GM19351 (cell line): ENCODE results near the gene PCSK4.
"Not testable (repeated sequence)": the region's sequence is repeated elsewhere in the genome, so short reads cannot be mapped to it uniquely, and the experiment has no call there.

Experiments used
- ATAC-seq: cut with Tn5 transposase; IDR thresholded peaks from one replicate; pipeline ENCODE4 v1.9.1; 2021; ENCODE audit warnings: mild to moderate bottlenecking, moderate library complexity; ENCODE audit not compliant: unreplicated experiment

PCSK4 gene

DNA sequence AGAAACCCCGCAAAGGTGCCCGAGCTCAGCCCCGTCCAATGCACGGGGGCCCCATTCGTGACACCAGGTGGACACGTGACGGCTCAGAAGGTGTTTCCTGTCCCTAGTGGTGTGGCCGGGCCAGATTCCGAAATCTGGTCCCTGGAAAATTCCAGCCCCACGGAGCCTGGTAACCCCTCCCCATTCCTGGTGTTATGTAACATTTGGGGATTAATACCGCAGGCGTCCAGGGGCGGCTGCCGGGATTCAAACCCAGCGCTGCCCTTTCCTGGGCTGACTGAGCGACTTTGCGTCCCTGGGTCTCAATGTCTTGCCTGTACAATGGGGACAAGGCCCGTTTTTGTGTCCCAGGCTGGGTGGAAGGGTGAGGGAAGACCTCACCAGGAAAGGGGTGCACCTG lies 32.7 kb upstream of the PCSK4 start:
- ATAC-seq: no peak

DNA sequence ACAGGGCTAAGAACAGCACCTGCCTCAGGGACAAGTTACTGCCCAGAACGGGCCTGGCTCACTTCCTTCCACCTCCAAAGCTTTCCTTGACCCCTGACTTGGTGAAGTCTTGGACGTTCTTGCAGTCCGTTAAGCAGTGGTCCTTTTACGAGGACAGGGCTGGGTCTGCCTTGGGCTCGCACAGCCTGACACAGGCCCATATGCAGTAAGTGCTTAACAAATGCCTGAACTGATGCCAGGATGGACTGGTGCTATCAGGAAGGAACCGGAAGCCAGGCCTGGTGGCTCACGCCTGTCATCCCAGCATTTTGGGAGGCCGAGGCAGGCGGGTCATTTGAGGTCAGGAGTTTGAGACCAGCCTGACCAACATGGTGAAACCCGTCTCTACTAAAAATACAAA lies 31.9 kb upstream of the PCSK4 start:
- no peak for ATAC-seq

DNA sequence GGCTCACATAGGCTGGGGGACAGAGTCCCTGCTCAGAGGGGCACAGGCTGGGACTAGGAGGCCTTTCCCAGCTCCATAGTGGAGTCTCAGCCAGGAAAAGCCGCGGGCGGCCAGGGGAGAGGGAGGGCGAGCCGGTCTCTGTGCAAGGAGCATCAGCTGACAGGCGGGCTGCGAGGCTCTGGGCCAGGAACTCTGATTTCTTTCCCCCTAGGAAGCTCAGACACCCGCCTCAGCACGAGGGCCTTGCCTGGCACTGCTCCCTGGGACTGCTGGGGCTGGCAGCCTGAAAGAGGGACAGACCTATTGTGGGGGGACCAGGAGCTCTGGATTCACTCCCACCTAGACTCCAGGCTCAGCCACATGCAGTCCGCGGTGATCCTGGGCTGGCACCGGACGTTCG lies 31.5 kb upstream of the PCSK4 start:
- ATAC-seq: no peak

DNA sequence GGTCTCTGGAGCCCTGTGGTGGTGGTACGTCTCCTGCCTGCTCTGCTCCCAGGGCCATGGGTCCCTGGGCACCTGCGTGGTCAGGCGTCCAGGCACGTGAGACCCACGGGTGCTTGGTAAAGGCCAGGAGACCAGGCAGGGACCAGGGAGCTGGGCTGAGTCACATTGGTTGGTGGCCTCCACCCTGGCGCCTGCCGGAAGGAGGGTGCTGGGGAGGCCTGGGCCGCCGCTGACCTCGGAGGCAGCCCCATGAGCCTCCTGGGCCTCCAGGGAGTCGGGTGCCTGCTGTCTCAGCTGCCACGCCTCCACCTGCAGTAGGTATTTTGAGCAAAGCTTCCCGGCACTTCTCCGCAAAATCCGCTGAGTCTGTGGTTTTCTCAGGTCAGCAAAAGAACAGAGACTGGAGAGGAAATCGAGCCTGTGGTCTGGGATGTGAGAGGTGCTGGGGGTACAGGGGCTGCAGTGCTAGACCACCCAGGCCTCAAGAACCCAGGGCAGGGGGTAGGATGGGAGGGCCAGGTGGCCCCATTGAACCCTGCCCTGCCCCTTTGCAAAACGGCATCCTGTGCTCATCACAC lies 30.1 kb upstream of the PCSK4 start:
- no peak for ATAC-seq

DNA sequence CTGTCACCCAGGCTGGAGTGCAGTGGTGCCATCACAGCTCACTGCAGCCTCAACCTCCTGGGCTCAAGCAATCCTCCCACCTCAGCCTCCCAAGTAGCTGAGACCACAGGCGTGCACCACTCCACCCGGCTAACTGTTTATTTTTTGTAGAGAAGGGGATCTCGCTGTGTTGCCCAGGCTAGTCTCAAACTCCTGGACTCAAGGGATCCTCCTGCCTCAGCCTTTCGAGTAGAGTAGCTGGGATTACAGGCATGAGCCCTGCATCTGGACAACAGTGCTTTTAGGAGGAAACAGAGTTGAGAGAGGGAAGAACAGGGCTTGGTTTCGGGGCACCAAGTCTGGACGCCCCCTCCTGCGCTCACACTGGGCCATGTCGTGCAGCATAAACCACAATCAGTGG lies 29.7 kb upstream of the PCSK4 start:
- not testable (repeated sequence) for ATAC-seq

DNA sequence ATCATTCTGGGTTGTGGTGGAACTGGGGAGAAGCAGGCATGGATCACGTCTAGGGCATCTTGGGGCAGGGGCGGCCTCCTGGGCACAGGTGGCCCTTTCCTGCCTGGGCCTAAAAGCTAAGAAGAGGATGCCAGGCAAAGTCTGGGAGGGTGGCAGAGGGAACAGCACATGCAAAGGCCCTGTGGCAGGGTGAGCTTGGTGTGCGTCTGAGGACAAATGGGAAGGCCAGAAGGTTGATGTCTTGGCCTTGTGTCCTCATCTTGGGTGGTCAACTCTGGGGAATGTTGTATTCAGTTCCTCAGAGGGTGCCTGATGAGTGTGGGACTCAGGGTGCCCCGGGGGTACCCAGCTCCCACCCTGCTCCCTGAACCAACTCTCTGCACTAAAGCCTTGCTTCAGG lies 28.3 kb upstream of the PCSK4 start:
- no peak for ATAC-seq

DNA sequence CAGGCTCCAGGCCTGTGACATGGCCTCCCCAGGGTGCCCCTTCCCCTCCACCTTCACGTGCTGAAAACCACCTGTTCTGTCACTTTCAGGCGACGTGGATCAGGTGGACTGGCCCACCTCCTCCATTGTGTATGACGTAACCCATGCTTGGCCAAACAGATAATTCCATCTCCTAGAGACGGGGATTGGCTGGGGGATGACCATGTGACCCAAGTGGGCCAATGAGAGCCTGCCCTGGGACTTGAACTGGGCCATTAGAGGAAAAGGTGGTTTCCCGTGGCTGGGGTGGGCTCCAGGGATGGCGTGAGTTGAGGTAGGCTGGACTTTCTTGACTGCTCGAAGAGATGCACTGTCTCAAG lies 26.2 kb upstream of the PCSK4 start:
- no peak for ATAC-seq

DNA sequence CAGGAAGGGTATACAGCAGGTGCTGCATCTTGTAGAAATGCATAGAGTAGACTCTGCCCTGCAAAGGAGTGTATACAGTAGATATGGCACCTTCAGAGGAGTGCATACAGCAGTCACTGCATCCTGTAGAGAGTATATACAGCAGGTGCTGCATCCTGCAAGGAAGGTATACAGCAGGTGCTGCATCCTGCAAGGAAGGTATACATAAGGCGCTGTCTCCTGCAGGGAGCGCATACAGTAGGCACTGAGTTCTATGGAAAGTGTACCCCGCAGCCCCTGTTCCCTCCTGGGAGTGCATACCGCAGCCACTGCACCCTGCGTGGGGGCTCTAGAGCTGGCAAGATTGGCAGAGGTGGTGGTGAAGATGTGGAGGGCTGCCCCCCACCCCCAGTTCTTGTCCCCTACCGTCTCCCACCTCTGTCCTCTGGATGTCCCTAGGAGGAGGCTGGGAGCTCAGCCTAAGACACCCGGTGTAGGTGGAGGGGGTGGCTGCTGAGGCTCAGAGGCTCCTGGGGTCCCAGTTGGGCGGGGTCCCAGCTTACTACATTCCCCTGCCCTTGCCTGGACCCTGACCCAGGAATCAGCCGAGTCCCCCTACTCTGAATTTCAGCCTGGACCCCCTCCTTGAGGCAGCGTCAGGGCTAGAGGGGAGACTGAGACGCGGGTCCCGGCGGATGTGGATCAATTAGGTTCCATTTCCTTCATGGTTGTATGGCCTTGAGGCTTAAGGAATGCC lies 25.0 kb upstream of the PCSK4 start:
- ATAC-seq: no peak

DNA sequence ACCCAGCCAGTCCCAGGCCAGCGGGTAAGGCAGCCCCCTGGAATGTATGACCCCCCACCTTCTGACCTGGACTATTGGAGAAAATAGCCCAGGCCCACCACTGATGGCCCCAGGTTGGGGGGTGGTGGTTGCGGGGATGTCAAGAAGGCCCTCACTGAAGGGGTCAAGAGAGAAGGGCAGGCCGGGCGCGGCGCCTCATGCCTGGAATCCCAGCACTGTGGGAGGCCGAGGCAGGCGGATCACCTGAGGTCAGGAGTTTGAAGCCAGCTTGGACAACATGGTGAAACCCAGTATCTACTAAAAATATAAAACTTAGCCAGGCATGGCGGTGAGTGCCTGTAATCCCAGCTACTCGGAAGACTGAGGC lies 24.1 kb upstream of the PCSK4 start:
- no peak for ATAC-seq

DNA sequence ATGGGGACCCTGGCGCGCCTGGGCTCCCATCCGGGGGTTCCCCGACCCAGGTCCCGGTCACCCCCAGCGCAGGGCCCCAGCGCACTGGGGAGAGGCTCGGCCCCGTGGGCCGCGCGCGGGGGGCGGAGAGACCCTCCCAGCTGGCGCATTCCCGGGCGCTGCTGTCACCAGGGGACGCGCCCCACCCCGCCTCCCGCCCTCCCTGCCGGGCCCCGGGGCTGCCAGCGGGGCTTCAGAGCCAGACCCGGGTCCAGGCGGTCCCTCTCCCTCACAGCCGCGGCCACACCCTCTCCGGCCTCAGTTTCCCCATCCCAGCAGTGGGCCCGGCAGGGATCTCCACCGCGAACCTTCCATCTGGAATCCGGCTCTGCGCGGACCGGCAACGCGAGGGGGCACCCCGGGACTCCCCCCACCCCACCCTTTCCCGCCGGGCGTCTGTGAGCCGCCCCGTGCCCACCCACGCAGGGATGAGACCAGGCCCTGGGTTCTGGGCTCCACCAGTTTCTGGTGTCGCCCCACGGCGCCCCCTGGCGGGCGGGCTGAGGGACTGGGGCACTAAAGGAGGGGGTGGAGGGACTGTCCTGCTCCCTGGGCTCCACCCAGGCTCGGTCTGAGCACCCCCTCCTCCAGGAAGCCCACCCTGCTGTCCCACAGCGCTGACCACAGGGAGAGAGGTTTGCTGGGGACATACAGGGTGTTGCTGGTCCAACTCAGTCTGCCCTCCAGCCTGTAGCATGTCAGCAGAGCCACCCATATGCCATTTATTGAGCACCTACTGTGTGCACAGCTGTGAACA lies 23.5 kb upstream of the PCSK4 start:
- ATAC-seq: no peak

DNA sequence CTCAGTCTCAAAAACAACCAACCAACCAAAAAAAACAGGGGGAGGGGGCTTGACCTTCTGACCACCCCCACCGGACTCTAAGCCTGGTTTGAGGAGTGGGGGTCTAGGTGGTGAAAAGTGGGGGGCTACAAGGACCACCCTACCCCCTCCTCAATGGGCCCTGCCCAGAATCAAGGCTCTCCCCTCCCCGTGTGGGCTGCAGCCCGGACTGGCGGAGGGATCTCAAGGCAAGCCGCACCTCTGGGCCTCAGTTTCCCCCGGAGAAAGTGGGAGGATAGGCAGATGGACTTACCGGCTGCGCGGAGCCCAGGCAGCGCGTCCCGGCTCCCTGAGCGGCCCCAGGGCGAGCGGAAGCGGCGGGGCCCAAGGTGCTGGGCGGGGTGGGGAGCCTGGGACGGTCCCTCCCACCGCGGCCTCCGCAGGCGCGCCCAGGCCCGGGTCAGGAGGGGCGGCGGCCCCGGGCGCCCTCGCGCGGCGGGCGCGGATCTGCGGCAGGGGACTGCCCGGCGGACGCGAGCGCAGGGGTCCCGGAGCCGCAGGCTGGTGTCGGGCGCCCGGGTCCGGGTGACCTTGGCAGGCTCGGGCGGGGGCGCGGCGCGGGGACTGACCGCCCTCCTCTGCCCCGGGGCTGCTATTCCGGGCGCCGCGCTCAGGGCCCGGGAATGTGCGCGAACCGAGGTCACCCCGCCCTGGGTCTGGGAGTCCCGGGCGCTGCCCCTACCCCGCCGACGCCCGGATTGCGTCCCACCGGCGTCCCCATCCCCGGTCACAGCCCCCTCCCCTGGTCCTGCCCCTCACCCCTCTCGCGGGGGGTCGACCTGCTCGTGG lies 22.7 kb upstream of the PCSK4 start, which contains the start of gene ADAMTSL5:
TSS of gene ADAMTSL5 (minus strand) at position 349 of the 828 bp plus-strand sequence. CDS start 2,076 bp downstream, outside the sequence.
- ATAC-seq: no peak

DNA sequence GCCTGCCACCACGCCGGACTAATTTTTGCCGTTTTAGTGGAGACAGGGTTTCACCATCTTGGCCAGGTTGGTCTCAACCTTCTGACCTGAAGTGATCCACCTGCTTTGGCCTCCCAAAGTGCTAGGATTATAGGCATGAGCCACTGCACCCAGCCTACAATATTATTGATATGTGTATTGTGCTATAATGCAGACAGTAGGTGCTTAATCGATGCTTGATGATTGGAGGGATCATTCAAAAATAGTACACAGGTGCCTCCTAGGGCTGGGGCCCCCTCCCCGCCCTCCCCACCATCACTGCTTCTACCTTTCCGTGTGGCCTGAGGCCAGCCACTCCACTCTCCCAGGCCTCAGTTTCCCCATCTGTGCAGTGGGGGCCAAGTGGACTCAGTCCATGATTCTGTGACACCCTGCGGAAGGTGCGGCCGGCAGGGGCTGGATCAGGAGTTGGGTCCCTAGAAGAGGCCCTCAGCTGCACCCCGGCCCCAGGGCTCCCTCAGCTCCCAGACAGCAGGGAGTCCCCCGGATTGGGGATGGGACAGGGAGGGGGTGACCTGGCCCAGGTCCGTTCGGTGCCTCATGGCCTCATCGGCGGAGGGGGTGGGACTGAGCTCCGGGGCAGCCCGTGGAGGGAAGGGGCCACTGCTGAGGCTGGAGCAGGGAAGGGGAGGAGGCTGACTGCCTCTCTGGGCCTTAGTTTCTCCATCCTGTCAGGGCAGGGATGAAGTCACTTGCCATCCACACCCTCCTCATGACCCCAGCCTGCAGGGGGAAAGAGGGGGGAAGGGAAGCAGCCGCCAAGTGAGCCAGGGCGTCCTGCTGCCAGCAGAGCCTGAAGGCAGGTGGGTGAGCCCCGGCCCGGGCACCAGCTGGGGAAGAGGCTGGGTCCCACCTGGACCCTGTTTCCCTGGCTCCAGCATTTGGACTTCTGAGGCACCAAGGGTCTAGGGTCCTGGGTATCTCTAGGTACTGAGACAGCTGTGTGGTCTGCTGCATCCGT lies 21.5 kb upstream of the PCSK4 start:
- no peak for ATAC-seq

DNA sequence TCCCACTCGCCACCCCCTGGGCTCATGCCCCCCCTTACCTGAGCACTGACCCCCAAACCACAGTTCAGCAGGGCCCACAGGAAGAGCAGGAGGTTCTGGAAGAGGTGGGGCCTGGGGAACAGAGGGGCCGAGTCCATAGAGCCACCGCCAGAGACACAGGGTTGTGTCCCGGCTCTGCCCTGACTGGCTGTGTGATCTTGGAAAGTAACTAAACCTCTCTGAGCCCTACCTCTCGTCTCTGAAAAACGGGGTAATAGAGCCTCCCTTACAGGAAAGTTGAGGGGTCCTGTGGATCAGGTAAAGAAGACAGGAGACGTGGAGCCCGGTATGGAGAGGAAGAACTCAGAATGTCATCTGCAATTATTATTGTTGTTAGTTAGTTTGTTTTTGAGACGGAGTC lies 20.7 kb upstream of the PCSK4 start:
- ATAC-seq: no peak

DNA sequence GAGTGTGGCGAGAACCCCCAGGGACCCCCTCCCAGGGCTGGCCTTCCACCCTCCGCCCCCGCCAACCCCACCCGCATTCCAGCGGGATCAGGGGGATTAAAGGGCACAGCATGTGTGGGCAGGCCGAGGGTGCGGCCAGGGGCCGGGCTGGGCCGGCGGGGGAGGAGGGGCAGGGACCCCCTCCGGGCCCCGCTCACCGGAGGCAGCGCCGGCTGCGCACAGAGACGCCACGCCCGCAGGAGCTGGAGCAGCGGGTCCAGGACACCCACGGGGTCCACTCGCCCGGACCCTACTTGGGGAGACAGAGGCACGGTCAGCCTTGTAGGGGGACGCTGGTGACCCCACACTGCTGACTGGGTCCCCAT lies 20.3 kb upstream of the PCSK4 start:
- no peak for ATAC-seq

DNA sequence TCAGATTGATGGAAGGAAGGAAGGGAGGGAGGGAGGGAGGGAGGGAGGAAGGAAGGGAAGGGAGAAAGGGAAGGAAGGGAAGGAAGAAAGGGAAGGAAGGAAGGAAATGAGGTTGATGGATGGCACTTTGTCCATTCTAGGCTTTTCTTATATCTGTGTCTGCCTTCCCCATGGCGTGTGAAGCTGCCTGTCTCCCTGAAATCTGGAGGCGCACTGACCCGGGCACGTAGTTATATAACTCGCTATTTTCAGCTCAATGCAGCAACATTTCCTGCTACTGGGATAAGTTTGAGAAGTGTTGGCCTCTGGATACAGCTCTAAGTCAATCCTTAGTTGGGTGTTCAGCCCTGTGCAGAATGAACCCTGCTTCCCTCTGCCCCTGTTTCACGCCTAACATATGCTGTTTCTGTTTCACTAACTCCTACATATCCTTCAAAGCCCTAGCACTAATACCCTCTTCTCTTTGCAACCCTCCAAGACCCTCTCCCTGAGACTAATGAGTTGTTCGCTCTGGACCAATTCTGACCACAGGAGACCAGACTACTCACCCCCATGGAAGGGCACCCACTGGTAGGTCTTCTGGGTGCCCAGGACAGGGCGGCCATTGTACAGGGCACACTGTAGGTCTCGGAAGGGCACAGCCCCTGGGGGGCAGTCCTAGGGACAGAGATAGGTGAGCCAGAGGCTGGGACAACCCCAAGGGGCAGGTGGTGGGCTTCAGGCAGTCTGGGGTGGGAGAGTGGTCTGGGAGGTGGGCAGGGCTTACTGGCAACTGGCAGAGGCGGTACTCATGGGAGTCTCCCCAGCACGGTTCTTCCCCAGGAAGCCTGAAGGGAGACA lies 19.7 kb upstream of the PCSK4 start:
- no peak for ATAC-seq

DNA sequence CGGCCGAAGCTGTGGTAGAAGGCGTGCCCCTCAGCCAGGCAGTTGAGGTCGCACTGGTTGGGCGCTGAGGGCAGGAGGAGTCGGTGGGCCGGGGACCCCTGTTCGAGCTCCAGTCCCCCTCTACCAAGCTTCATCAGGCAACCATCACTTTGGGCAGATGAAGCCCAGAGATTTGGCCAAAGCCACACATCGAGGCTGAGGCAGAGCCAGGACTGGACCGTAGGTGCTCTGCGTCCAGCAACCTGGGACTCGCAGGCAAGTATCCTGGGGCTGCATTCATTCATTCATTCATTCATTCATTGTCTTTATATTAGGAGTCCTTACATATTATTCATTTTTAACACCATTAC lies 18.3 kb upstream of the PCSK4 start:
- no peak for ATAC-seq

DNA sequence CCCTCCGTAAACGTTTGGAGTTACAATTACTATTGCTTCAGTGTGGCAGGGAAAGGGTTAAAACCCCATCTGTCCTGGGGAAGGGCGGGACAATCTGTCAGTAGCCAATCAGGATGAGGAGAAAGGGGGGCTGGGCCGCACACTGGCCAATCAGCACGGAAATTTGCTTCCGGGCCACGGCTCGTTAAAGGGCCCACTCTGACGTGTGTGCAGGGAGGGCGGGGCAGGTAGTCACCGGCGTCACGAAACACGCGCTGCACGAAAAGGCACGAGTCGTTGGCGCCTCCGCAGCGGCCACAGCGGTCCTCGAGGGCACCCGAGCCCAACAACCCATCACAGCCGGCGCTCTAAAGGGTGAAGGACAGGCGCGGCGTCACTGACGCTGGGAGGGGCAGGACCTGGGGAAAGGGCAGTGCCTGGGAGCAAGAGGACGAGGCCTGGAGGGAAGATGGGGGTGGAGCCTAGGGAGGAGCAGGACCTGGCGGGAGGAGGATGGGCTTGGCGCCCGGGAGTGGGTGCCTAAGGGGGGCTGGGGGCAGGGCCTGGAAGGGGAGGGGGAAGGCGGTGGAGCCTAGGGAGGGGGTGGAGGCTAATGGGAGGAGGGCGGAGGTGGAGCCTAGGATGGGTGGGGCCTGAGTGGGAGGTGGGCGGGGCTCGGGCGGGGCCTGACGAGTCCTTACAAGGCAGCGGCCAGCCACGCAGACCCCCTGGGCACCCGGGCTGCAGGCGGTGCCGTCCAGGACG lies 17.8 kb upstream of the PCSK4 start:
- no peak for ATAC-seq

DNA sequence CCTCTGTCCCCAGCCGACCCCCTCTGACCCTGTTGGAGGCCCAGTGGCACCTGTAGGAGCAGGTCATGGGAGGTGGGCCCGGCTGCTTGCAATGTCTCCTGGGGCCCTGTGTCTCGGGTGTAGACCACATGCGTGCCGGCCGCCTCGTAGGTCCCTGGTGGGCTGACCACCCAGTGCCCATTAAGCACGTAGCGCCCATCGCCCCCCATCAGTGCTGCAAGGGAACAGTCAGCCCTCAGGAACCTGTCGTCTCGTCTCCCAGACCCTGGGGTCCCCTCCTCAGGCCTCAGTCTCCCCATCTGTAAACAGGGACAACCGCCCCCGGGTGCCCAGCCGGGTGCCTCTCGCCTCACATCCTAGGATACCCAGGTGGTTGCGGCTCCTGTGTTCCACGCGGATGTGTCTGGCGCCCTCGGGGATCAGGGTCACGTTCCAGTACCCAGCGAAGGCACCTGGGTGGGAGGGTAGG lies 17.1 kb upstream of the PCSK4 start:
- ATAC-seq: no peak
